Hematopoietic multipotent progenitor cell (in vitro differentiated cells): ENCODE results near the gene EFHB. TPM values are rescaled to one million over a fixed set of nuclear protein-coding genes. Genes with fewer than 3 reads are reported as not detected.
"Not testable (repeated sequence)": the region's sequence is repeated elsewhere in the genome, so short reads cannot be mapped to it uniquely, and the experiment has no call there.

ENCODE experiments used
- DNase-seq, 3 donors: peaks; one replicate each; pipeline ENCODE4 v3.0.0-alpha.2; 2011 to 2015; ENCODE audit warnings: low read depth in 2 of 3, low spot score in 2 of 3
- total RNA-seq: library from RNA; depleted of rRNA; stranded (reverse); fragments of >200 nt; gene quantifications from one replicate; pipeline ENCODE4 v1.2.3, GENCODE V29; 2012

EFHB gene
- total RNA-seq, 1 donor = not detected

DNA sequence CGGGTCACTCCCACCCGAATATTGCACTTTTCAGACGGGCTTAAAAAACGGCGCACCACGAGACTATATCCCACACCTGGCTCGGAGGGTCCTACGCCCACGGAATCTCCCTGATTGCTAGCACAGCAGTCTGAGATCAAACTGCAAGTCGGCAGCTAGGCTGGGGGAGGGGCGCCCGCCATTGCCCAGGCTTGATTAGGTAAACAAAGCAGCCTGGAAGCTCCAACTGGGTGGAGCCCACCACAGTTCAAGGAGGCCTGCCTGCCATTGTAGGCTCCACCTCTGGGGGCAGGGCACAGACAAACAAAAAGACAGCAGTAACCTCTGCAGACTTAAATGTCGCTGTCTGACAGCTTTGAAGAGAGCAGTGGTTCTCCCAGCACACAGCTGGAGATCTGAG lies 78.7 kb downstream of the EFHB start:
- not testable (repeated sequence) for DNase-seq

DNA sequence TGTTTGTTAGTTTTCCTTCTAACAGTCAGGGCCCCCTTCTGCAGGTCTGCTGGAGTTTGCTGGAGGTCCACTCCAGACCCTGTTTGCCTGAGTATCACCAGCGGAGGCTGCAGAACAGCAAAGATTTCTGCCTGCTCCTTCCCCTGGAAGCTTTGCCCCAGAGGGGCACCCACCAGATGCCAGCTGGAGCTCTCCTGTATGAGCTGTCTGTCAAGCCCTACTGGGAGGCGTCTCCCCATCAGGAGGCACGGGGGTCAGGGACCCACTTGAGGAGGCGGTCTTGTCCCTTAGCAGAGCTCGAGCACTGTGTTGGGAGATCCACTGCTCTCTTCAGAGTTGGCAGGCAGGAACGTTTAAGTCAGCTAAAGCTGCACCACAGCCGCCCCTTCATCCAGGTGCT lies 87.4 kb downstream of the EFHB start:
- DNase-seq = not testable (repeated sequence)

Other genes starting within 250 kb of the EFHB start
- 36.4 TPM for gene RAB5A, start 12.9 kb upstream of the EFHB start, total RNA-seq
- not detected for gene PP2D1, start 78.0 kb upstream of the EFHB start, total RNA-seq
- 4.6 TPM for gene KAT2B, start 106.2 kb upstream of the EFHB start, total RNA-seq